ENCODE results near the gene OGFR.

DNA sequence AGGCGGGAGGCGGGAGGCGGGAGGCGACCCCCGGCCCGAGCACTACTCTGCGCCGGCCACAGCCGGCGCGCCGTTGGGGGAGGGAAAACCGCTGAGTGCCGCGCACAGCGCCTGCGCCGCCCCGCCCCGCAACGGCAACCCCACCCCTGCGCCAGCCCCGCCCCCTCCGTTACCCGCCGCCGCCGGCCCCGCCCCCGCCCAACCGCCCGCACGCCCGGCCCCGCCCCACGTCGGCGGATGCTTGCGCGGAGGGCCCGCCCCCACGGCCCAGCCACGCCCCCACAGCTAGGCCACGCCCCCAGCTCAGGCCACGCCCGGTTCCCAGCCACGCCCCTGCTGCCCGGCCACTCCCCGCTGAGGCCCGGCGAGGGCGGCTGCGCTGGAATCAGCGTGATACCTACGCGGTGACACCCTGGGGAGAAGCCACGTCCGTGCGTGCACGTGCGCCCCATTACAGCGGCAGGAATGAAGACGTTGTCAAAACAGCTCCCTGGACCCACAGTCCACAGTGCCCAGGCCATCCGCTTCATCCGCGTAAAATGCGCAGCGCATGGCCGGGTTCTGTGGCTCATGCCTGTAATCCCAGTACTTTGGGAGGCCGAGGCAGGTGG lies 57.2 kb downstream of the OGFR start, which contains the start of gene TCFL5:
- TF ChIP-seq ZNF121 (tag by site-specific recombination; IDR thresholded peaks at IDR 0.05) (no peak), ZNF747 (tag by site-specific recombination; IDR thresholded peaks at IDR 0.05) (no peak), ZBTB26 (tag by site-specific recombination; optimal IDR thresholded peaks at IDR 0.05) (peak; percentile 70), ZNF571 (tag by site-specific recombination; IDR thresholded peaks at IDR 0.05) (no peak), ZNF664 (tag by site-specific recombination; IDR thresholded peaks at IDR 0.05) (no peak), ZNF274 (IDR thresholded peaks at IDR 0.05; ENCODE audit: low read length) (no peak), ZNF274 (tag by site-specific recombination; IDR thresholded peaks at IDR 0.05; ENCODE audit: borderline replicate concordance) (no peak), ZNF311 (tag by site-specific recombination; IDR thresholded peaks at IDR 0.05; ENCODE audit: borderline replicate concordance) (no peak)
- TF ChIP-seq, protein P1, sequence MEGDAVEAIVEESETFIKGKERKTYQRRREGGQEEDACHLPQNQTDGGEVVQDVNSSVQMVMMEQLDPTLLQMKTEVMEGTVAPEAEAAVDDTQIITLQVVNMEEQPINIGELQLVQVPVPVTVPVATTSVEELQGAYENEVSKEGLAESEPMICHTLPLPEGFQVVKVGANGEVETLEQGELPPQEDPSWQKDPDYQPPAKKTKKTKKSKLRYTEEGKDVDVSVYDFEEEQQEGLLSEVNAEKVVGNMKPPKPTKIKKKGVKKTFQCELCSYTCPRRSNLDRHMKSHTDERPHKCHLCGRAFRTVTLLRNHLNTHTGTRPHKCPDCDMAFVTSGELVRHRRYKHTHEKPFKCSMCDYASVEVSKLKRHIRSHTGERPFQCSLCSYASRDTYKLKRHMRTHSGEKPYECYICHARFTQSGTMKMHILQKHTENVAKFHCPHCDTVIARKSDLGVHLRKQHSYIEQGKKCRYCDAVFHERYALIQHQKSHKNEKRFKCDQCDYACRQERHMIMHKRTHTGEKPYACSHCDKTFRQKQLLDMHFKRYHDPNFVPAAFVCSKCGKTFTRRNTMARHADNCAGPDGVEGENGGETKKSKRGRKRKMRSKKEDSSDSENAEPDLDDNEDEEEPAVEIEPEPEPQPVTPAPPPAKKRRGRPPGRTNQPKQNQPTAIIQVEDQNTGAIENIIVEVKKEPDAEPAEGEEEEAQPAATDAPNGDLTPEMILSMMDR (tag by site-specific recombination; IDR thresholded peaks at IDR 0.05): no peak
- TF ChIP-seq, protein P2, sequence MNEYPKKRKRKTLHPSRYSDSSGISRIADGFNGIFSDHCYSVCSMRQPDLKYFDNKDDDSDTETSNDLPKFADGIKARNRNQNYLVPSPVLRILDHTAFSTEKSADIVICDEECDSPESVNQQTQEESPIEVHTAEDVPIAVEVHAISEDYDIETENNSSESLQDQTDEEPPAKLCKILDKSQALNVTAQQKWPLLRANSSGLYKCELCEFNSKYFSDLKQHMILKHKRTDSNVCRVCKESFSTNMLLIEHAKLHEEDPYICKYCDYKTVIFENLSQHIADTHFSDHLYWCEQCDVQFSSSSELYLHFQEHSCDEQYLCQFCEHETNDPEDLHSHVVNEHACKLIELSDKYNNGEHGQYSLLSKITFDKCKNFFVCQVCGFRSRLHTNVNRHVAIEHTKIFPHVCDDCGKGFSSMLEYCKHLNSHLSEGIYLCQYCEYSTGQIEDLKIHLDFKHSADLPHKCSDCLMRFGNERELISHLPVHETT (tag by site-specific recombination; IDR thresholded peaks at IDR 0.05): no peak
